HFFc6 (cell line): ENCODE results near the gene DHRSX. TPM values are rescaled to one million over a fixed set of nuclear protein-coding genes. Genes with fewer than 3 reads are reported as not detected.

Experiments
- DNase-seq: peaks from one replicate; pipeline ENCODE4 v3.0.0-alpha.2; 2018
- H3K27ac Mint-ChIP-seq: 2 replicates; pipeline ENCODE4 v1.8.0; 2020; ENCODE audit warnings: mild to moderate bottlenecking, mixed read lengths
- H3K27me3 Mint-ChIP-seq: 2 replicates; pipeline ENCODE4 v1.8.0; 2021; ENCODE audit warnings: mild to moderate bottlenecking, moderate library complexity, mixed read lengths; ENCODE audit not compliant: insufficient read depth
- H3K36me3 Mint-ChIP-seq: 2 replicates; pipeline ENCODE4 v1.8.0; 2021; ENCODE audit warnings: low read depth, mixed read lengths
- H3K4me1 Mint-ChIP-seq: 2 replicates; pipeline ENCODE4 v1.8.0; 2020; ENCODE audit warnings: low read depth, mixed read lengths
- H3K4me3 Mint-ChIP-seq: 2 replicates; pipeline ENCODE4 v1.8.0; 2020; ENCODE audit warnings: mild to moderate bottlenecking, moderate library complexity, mixed read lengths
- H3K9me3 Mint-ChIP-seq: 2 replicates; pipeline ENCODE4 v1.8.0; 2020; ENCODE audit warnings: mild to moderate bottlenecking, mixed read lengths
- CTCF ChIP-seq: fragments of 200-600 bp; sonication (generic); IDR thresholded peaks from 2 replicates; pipeline ENCODE4 v1.5.0; 2021; ENCODE audit warnings: antibody characterized with exemption, mild to moderate bottlenecking
- total RNA-seq, 6 experiments: library from RNA; stranded (reverse); fragmentation: NEBNext Ultra II Directional; extraction: Animal tissue kit (Norgen Biotek cat#: 25700); gene quantifications; 2 replicates in 1 of 6; 3 replicates in 5 of 6; pipeline ENCODE4 v1.2.3, GENCODE V29; 2021

Gene DHRSX
- total RNA-seq, 6 experiments from 2014 or later, result 19.6 to 27.1 (median 22.9) TPM

GRCh38 chrX:2264179-2265030 is 236.4 kb downstream of the DHRSX start:
- H3K4me1 Mint-ChIP-seq, result no peaks in the 10 kb centered on the region
- DNase-seq, result no peak
- no peak overlapping the region for H3K4me3 Mint-ChIP-seq
- TF ChIP-seq CTCF, result no peak
- H3K9me3 Mint-ChIP-seq, result no peaks in the 10 kb centered on the region
- H3K36me3 Mint-ChIP-seq, result no peaks in the 10 kb centered on the region
- H3K27ac Mint-ChIP-seq, result no peak overlapping the region
- H3K27me3 Mint-ChIP-seq, result no peaks in the 10 kb centered on the region

GRCh38 chrX:2263203-2263602 is 237.6 kb downstream of the DHRSX start:
- no peaks in the 10 kb centered on the region for H3K4me1 Mint-ChIP-seq
- no peaks in the 10 kb centered on the region; the same call in 1 of the 2 replicates for H3K27me3 Mint-ChIP-seq
- TF ChIP-seq CTCF, result no peak
- DNase-seq, result no peak
- H3K36me3 Mint-ChIP-seq, result no peaks in the 10 kb centered on the region
- H3K27ac Mint-ChIP-seq, result no peak overlapping the region
- H3K4me3 Mint-ChIP-seq, result no peak overlapping the region
- H3K9me3 Mint-ChIP-seq, result no peaks in the 10 kb centered on the region

GRCh38 chrX:2262668-2263055 is 238.1 kb downstream of the DHRSX start:
- no peak overlapping the region for H3K27ac Mint-ChIP-seq
- no peak for TF ChIP-seq CTCF
- no peak overlapping the region for H3K4me3 Mint-ChIP-seq
- no peaks in the 10 kb centered on the region for H3K9me3 Mint-ChIP-seq
- no peaks in the 10 kb centered on the region for H3K4me1 Mint-ChIP-seq
- H3K27me3 Mint-ChIP-seq, result no peaks in the 10 kb centered on the region; the same call in 1 of the 2 replicates
- no peaks in the 10 kb centered on the region for H3K36me3 Mint-ChIP-seq
- no peak for DNase-seq

GRCh38 chrX:2261831-2262667 is 238.7 kb downstream of the DHRSX start:
- no peak overlapping the region for H3K4me3 Mint-ChIP-seq
- no peak overlapping the region for H3K27ac Mint-ChIP-seq
- H3K9me3 Mint-ChIP-seq, result no peaks in the 10 kb centered on the region
- peaks cover 2% of the 10 kb centered on the region; the same call in 1 of the 2 replicates for H3K36me3 Mint-ChIP-seq
- no peak for DNase-seq
- H3K4me1 Mint-ChIP-seq, result no peaks in the 10 kb centered on the region
- TF ChIP-seq CTCF, result no peak
- H3K27me3 Mint-ChIP-seq, result no peaks in the 10 kb centered on the region; the same call in 1 of the 2 replicates

- no peak for TF ChIP-seq CTCF
- H3K4me3 Mint-ChIP-seq, result no peak overlapping the region
- peaks cover 28% of the 10 kb centered on the region for H3K36me3 Mint-ChIP-seq
- peaks cover 39% of the 10 kb centered on the region for H3K9me3 Mint-ChIP-seq
- DNase-seq, result no peak
- no peak overlapping the region for H3K27ac Mint-ChIP-seq
- no peaks in the 10 kb centered on the region for H3K4me1 Mint-ChIP-seq
- H3K27me3 Mint-ChIP-seq, result no peaks in the 10 kb centered on the region
Measured at GRCh38 chrX:2252331-2253065, 248.3 kb downstream of the DHRSX start.
